ENCODE results near the gene SH3RF3.

DNA sequence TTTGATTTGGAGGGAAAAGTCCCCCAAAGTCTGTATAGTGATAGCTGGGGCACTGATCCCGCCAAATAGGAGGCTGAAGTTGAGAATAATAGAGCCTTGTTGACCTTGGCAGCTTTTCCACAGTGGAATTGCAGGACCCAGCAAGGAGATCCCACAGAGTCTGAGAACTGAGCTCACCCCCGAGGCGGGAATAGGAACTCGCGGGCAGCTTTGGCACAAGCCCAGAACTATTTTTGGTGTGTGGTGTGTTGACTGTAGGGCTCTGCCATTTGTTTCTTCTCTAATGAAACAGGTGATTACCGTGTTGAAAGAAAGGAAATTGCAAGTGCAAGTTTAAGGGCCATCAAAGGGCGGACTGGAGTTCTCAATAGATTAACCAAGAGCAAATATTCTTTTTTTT is 34.0 kb downstream of the SH3RF3 start:
- TF ChIP-seq POLR2A (IDR thresholded peaks at IDR 0.05; ENCODE audit: low read depth, low read length) (no peak), TAF1 (IDR thresholded peaks at IDR 0.05; ENCODE audit: low read depth, low read length) (no peak), POLR2AphosphoS5 (IDR thresholded peaks at IDR 0.05; ENCODE audit: low read depth, low read length) (no peak), PAX5 (IDR thresholded peaks at IDR 0.05; ENCODE audit: insufficient read depth, low read length, severe bottlenecking) (no peak)
